K562 (cell line): ENCODE measurements around the gene ZFAND3. TPM values are rescaled to one million over a fixed set of nuclear protein-coding genes. Genes with fewer than 3 reads are reported as not detected.

Experiments used
- ATAC-seq: fragments of 200-7000 bp; cut with Tn5 transposase; 3 replicates; pipeline ENCODE4 v1.9.1; 2020; ENCODE audit warnings: moderate library complexity
- BruUV-seq: library from RNA; stranded (reverse); fragments of 400-500 nt; replicated peaks from 2 replicates; lab custom pipeline; 2021; lab: Mats Ljungman, UMichigan
- CTCF ChIA-PET: fragments of 300-600 bp; formaldehyde crosslinking; extraction: SDS; loops from one replicate; lab custom pipeline; 2021; ENCODE audit warnings: low intra/inter-chr PET ratio; lab: Yijun Ruan, JAX
- POLR2A ChIA-PET: fragments of 300-600, 350-650 bp; sonication (Branson Sonifier 250); formaldehyde crosslinking; extraction: SDS; loops from one replicate; lab custom pipeline; 2021; ENCODE audit warnings: antibody characterized with exemption, inconsistent platforms; lab: Yijun Ruan, JAX
- DNase-seq, 4 experiments: peaks; one replicate each; pipeline versions ENCODE4 v3.0.0 to v3.0.0-alpha.2; 2011 to 2018; ENCODE audit warnings: low spot score in 3 of 4, mixed read lengths in 3 of 4; ENCODE audit errors: extremely low read depth in 1 of 4
- FAIRE-seq: peaks from 2 replicates; lab custom pipeline; 2011; peaks lifted over from hg19 to GRCh38; lab: Jason Lieb, UNC
- H2AFZ ChIP-seq: 2 replicates; pipeline ENCODE4 v1.6.0; 2011; ENCODE audit warnings: low read depth, low read length, control low read depth, inconsistent platforms
- H3K27ac ChIP-seq: fragments of 200-600 bp; 3 replicates; pipeline ENCODE4 v1.8.0; 2011; ENCODE audit warnings: low read depth, mild to moderate bottlenecking, control low read depth, inconsistent platforms, low read length, moderate library complexity, mixed read lengths; ENCODE audit errors: extremely low read depth
- H3K27me3 ChIP-seq, 2 experiments: fragments of 300-600 bp in 1 of 2; 2 replicates in 1 of 2; 3 replicates in 1 of 2; pipeline versions ENCODE4 v1.6.0 to v1.8.0; 2011; ENCODE audit warnings: inconsistent platforms in 2 of 2, low read length in 2 of 2, mild to moderate bottlenecking in 1 of 2, mixed read lengths in 1 of 2, moderate library complexity in 1 of 2; ENCODE audit not compliant: control insufficient read depth in 2 of 2, insufficient read depth in 2 of 2
- H3K36me3 ChIP-seq: fragments of 300-600 bp; 3 replicates; pipeline ENCODE4 v1.8.0; 2011; ENCODE audit warnings: mild to moderate bottlenecking, low read length, inconsistent platforms; ENCODE audit not compliant: control insufficient read depth, insufficient read depth
- H3K4me1 ChIP-seq, 2 experiments: fragments of 200-600 bp in 1 of 2; replicated peaks in 1 of 2; 2 replicates in 1 of 2; 3 replicates in 1 of 2; pipeline versions ENCODE4 v1.5.1 to v1.8.0; 2011; ENCODE audit warnings: inconsistent platforms in 2 of 2, low read length in 2 of 2, mild to moderate bottlenecking in 1 of 2, mixed read lengths in 1 of 2, moderate library complexity in 1 of 2; ENCODE audit not compliant: control insufficient read depth in 2 of 2, insufficient read depth in 2 of 2
- H3K4me2 ChIP-seq: 2 replicates; pipeline ENCODE4 v1.6.1; 2011; ENCODE audit warnings: low read length, control low read depth, inconsistent platforms, mixed read lengths; ENCODE audit not compliant: insufficient read depth
- H3K4me3 ChIP-seq: fragments of 200-600 bp; sonication (generic), shearing (Covaris generic); 2 replicates; pipeline ENCODE4 v1.5.1; 2016; ENCODE audit warnings: control low read depth, inconsistent platforms
- H3K79me2 ChIP-seq: fragments of 200-600 bp; 3 replicates; pipeline ENCODE4 v1.8.0; 2011; ENCODE audit warnings: low read length, inconsistent platforms; ENCODE audit not compliant: control insufficient read depth, insufficient read depth
- H3K9ac ChIP-seq, 2 experiments: 2 replicates each; pipeline versions ENCODE4 v1.6.0 to v1.6.1; 2011; ENCODE audit warnings: low read depth in 2 of 2, low read length in 2 of 2, control low read depth in 1 of 2, inconsistent platforms in 1 of 2, mild to moderate bottlenecking in 1 of 2, mixed read lengths in 1 of 2; ENCODE audit not compliant: insufficient read depth in 1 of 2
- H3K9me1 ChIP-seq: one replicate; pipeline ENCODE4 v1.6.0; 2011; ENCODE audit warnings: inconsistent platforms, mild to moderate bottlenecking, low read length, moderate library complexity; ENCODE audit not compliant: control insufficient read depth, insufficient read depth
- H3K9me3 ChIP-seq: replicated peaks from 2 replicates; pipeline ENCODE4 v1.5.1; 2011; ENCODE audit warnings: low read depth, low read length, inconsistent platforms; ENCODE audit not compliant: control insufficient read depth, insufficient read depth
- H4K20me1 ChIP-seq: replicated peaks from 2 replicates; pipeline ENCODE4 v1.6.1; 2011; ENCODE audit warnings: low read length, inconsistent platforms, mixed read lengths; ENCODE audit not compliant: control insufficient read depth, insufficient read depth
- FIP1L1 ChIP-seq: fragments of 200-400 bp; formaldehyde crosslinking; IDR thresholded peaks from 2 replicates; pipeline ENCODE4 v1.6.1; 2018; ENCODE audit warnings: mild to moderate bottlenecking, low read depth, low read length; ENCODE audit not compliant: poor library complexity, severe bottlenecking
- HNRNPLL ChIP-seq: fragments of 200-400 bp; formaldehyde crosslinking; IDR thresholded peaks from 2 replicates; pipeline ENCODE4 v1.6.1; 2017; ENCODE audit warnings: low read length, low read depth, mild to moderate bottlenecking; ENCODE audit not compliant: poor library complexity, severe bottlenecking
- MYBL2 ChIP-seq, 2 experiments: fragments of 450-650 bp in 1 of 2; sonication (generic) in 1 of 2; formaldehyde crosslinking in 1 of 2; IDR thresholded peaks; 2 replicates each; pipeline versions ENCODE4 v1.6.1 to v1.8.1; 2017 to 2022; ENCODE audit warnings: borderline replicate concordance in 1 of 2, inconsistent platforms in 1 of 2, low read depth in 1 of 2, mild to moderate bottlenecking in 1 of 2, missing genetic modification reagents in 1 of 2, moderate library complexity in 1 of 2
- PHB ChIP-seq: fragments of 250-450 bp; sonication (Bioruptor Pico); IDR thresholded peaks from 2 replicates; pipeline ENCODE4 v1.5.0; 2021
- POLR2AphosphoS5 ChIP-seq: IDR thresholded peaks from 2 replicates; pipeline ENCODE4 v1.6.1; 2011; ENCODE audit warnings: mild to moderate bottlenecking, low read depth, low read length, moderate library complexity; ENCODE audit not compliant: control insufficient read depth, insufficient read depth
- SIN3B ChIP-seq: fragments of 450-650 bp; IDR thresholded peaks from 2 replicates; pipeline ENCODE4 v1.6.1; 2017; ENCODE audit warnings: low read depth, mild to moderate bottlenecking, moderate library complexity
- ZFP1 ChIP-seq: fragments of 450-650 bp; formaldehyde crosslinking; IDR thresholded peaks from 2 replicates; pipeline ENCODE4 v1.4.0; 2020; ENCODE audit warnings: mild to moderate bottlenecking, mixed read lengths
- WGBS: fragments of 100-300 bp; shearing (Covaris generic); methylation state at CpG from one replicate; pipeline ENCODE4 v1.1.6; 2016; ENCODE audit warnings: low coverage, mixed read lengths; ENCODE audit not compliant: insufficient coverage; ENCODE audit errors: missing lambda C conversion rate; 5-methylcytosine and 5-hydroxymethylcytosine counted together
- in situ Hi-C: fragments of 300-500 bp; cut with MboI; formaldehyde crosslinking; loops from 4 replicates; pipeline ENCODE4 v1.15.0; 2018; ENCODE audit warnings: inconsistent platforms, mixed read lengths
- intact Hi-C: fragments of 100-400 bp; cut with micrococcal nuclease; formaldehyde crosslinking; loops from 2 replicates; pipeline ENCODE4 v1.14.2; 2022
- polyA plus RNA-seq, 8 experiments: library from polyadenylated mRNA; depleted of rRNA in 4 of 8; stranded (reverse) in 5 of 8; unstranded in 3 of 8; fragments of >200 nt; fragmentation: Nextera tagmentation in 2 of 8; fragmentation: Illumina TruSeq in 1 of 8; extraction: Ambion mirVana in 2 of 8; extraction: Trizol in 1 of 8; gene quantifications; 2 replicates each; pipeline versions ENCODE4 v1.2.1 to v1.2.3, GENCODE V29; 2011 to 2014; ENCODE audit warnings: inconsistent platforms in 1 of 8, missing spikeins in 1 of 8
- total RNA-seq, 7 experiments: library from RNA; depleted of rRNA in 6 of 7; stranded (reverse); fragments of >200 nt in 6 of 7; fragmentation: Illumina TruSeq in 2 of 7; extraction: Trizol in 2 of 7; gene quantifications; 2 replicates each; pipeline versions ENCODE4 v1.2.1 to v1.2.3, GENCODE V29; 2011 to 2021; ENCODE audit warnings: low replicate concordance in 1 of 7
- TF ChIP-seq, protein P1 (sequence below), 2 experiments: fragments of 200-800 bp in 1 of 2; sonication (Bioruptor generic) in 1 of 2; sonication (generic) in 1 of 2; formaldehyde crosslinking in 1 of 2; IDR thresholded peaks in 1 of 2; conservative IDR thresholded peaks in 1 of 2; 2 replicates each; pipeline versions ENCODE4 v1.5.0 to v1.6.1; 2016 to 2020; ENCODE audit warnings: missing compliant biosample characterization in 1 of 2, missing genetic modification characterization in 1 of 2, missing genetic modification reagents in 1 of 2
- TF ChIP-seq, protein P2 (sequence below), 2 experiments: fragments of 450-650 bp; IDR thresholded peaks; 2 replicates each; pipeline ENCODE4 v1.6.1; 2018; ENCODE audit warnings: mild to moderate bottlenecking in 2 of 2, low read depth in 1 of 2; ENCODE audit not compliant: partially characterized antibody in 2 of 2

ZFAND3 gene
- total and polyA plus RNA-seq, 9 of the 15 experiments (the other 6 are each of a cell fraction or from before 2014, with no cell fraction given) = 0.81 to 26.6 (median 11.8) TPM

DNA sequence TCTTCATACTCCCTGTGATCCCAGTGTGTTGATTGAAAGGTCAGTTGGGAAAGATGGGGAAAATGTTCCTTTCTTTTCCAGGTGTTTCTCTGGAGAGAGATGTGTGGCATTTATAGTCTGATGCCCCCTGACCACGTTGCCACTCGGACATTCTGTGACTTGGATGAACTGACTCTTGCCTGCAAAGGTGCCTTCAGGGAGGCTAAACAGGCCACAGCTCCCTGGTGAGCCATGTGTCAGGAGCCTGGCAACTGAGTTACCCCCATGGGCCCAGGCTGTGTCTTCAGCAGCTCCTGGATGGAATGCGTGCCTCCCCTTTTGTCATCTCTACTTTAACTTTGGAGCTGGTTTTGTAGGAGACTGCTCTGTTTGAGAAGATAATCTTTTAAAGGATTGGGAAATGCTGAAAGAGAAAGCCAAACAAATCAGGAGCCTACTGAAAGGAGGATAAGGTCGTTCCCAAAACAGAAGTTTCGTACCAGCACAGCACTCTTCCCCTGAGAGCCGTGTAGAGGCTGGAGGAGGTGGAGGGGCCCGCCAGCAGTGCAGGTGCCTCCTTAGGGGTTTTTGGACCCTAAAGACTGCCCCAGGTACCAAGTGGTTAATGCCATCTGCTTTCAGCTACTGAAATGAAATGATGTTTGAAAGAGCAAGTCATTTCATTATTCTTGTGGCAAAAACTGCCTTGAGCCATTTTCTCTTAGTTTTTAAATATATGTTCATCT lies 322.8 kb downstream of the ZFAND3 start:
- 39% methylated on average over 7 of the region's 7 CpGs for WGBS
- Histone ChIP-seq H3K9me3 (no peaks in the 10 kb centered on the region), H3K27ac (no peak overlapping the region), H3K27me3 (no peaks in the 10 kb centered on the region), H3K4me2 (no peak overlapping the region), H3K9ac (no peak overlapping the region), H3K4me3 (no peak overlapping the region), H3K79me2 (no peaks in the 10 kb centered on the region), H2AFZ (no peak overlapping the region), H4K20me1 (peaks cover 30% of the 10 kb centered on the region), H3K4me1 (no peaks in the 10 kb centered on the region), H3K9me1 (no peaks in the 10 kb centered on the region), H3K36me3 (no peaks in the 10 kb centered on the region; the same call in 2 of the 3 replicates)
- TF ChIP-seq, protein P1, sequence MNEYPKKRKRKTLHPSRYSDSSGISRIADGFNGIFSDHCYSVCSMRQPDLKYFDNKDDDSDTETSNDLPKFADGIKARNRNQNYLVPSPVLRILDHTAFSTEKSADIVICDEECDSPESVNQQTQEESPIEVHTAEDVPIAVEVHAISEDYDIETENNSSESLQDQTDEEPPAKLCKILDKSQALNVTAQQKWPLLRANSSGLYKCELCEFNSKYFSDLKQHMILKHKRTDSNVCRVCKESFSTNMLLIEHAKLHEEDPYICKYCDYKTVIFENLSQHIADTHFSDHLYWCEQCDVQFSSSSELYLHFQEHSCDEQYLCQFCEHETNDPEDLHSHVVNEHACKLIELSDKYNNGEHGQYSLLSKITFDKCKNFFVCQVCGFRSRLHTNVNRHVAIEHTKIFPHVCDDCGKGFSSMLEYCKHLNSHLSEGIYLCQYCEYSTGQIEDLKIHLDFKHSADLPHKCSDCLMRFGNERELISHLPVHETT (CRISPR knock-in tag; conservative IDR thresholded peaks at IDR 0.05 in 1 of 2, IDR thresholded peaks at IDR 0.05 in 1 of 2) = no peak
- TF ChIP-seq ZFP1 (CRISPR knock-in tag) = no peak
- no peak for TF ChIP-seq POLR2AphosphoS5
- no peak for TF ChIP-seq SIN3B
- TF ChIP-seq HNRNPLL = no peak
- TF ChIP-seq FIP1L1 = no peak
- no peak for TF ChIP-seq PHB (CRISPR knock-in tag)
- TF ChIP-seq MYBL2 (IDR thresholded peaks at IDR 0.05; ENCODE audit: low read depth) = no peak
- TF ChIP-seq MYBL2 (CRISPR knock-in tag; IDR thresholded peaks at IDR 0.05; ENCODE audit: borderline replicate concordance) = no peak
- TF ChIP-seq, protein P2, sequence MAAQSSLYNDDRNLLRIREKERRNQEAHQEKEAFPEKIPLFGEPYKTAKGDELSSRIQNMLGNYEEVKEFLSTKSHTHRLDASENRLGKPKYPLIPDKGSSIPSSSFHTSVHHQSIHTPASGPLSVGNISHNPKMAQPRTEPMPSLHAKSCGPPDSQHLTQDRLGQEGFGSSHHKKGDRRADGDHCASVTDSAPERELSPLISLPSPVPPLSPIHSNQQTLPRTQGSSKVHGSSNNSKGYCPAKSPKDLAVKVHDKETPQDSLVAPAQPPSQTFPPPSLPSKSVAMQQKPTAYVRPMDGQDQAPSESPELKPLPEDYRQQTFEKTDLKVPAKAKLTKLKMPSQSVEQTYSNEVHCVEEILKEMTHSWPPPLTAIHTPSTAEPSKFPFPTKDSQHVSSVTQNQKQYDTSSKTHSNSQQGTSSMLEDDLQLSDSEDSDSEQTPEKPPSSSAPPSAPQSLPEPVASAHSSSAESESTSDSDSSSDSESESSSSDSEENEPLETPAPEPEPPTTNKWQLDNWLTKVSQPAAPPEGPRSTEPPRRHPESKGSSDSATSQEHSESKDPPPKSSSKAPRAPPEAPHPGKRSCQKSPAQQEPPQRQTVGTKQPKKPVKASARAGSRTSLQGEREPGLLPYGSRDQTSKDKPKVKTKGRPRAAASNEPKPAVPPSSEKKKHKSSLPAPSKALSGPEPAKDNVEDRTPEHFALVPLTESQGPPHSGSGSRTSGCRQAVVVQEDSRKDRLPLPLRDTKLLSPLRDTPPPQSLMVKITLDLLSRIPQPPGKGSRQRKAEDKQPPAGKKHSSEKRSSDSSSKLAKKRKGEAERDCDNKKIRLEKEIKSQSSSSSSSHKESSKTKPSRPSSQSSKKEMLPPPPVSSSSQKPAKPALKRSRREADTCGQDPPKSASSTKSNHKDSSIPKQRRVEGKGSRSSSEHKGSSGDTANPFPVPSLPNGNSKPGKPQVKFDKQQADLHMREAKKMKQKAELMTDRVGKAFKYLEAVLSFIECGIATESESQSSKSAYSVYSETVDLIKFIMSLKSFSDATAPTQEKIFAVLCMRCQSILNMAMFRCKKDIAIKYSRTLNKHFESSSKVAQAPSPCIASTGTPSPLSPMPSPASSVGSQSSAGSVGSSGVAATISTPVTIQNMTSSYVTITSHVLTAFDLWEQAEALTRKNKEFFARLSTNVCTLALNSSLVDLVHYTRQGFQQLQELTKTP (IDR thresholded peaks at IDR 0.05; ENCODE audit: low read depth in 1 of 2, partially characterized antibody in 2 of 2) = no peak
- no peak for ATAC-seq
- in situ Hi-C loops = no loop called here
- BruUV-seq = no TSS peak
- no peak for DNase-seq
- POLR2A ChIA-PET = interaction anchor here (1.1 kb wide), 1 partner anchor 14 kb away, joined by 3 read pairs; no protein-coding TSS in a partner anchor
- CTCF ChIA-PET = no interaction called here
- FAIRE-seq = no peak
- intact Hi-C loops = no loop called here
